DMS153 treated with DMSO at 0.1 percent for 48 hours (cell line): Measurements from ENCODE around the gene BBS9.
"Not testable (repeated sequence)": the region's sequence is repeated elsewhere in the genome, so short reads cannot be mapped to it uniquely, and the experiment has no call there.

ENCODE experiments used
- DNase-seq: peaks from one replicate; lab custom pipeline; 2025; ENCODE audit not compliant: unreplicated experiment; lab: John Stamatoyannopoulos, UW

BBS9 gene

GRCh38 chr7:33423646-33424020 lies 294.3 kb downstream of the BBS9 start:
- peak; percentile 65 for DNase-seq

- DNase-seq = no peak
Observed at GRCh38 chr7:33425395-33425794, 296.0 kb downstream of the BBS9 start.

GRCh38 chr7:33425929-33426678 lies 296.7 kb downstream of the BBS9 start:
- DNase-seq = no peak

- no peak for DNase-seq
Observed at GRCh38 chr7:33428415-33428814, 299.1 kb downstream of the BBS9 start.

- no peak for DNase-seq
Observed at GRCh38 chr7:33431543-33431942, 302.2 kb downstream of the BBS9 start.

- DNase-seq = no peak
Observed at GRCh38 chr7:33432821-33433220, 303.5 kb downstream of the BBS9 start.

GRCh38 chr7:33433357-33433756 lies 304.0 kb downstream of the BBS9 start:
- DNase-seq = no peak

- no peak for DNase-seq
Observed at GRCh38 chr7:33444511-33444910, 315.1 kb downstream of the BBS9 start.

- peak; percentile 98 for DNase-seq
Observed at GRCh38 chr7:33446551-33446950, 317.2 kb downstream of the BBS9 start.

GRCh38 chr7:33448035-33448434 lies 318.7 kb downstream of the BBS9 start:
- DNase-seq = no peak

GRCh38 chr7:33449847-33450246 lies 320.5 kb downstream of the BBS9 start:
- no peak for DNase-seq

- DNase-seq = no peak
Observed at GRCh38 chr7:33452805-33453502, 323.6 kb downstream of the BBS9 start.

- no peak for DNase-seq
Observed at GRCh38 chr7:33457039-33457438, 327.7 kb downstream of the BBS9 start.

- DNase-seq = no peak
Observed at GRCh38 chr7:33458581-33458980, 329.2 kb downstream of the BBS9 start.

GRCh38 chr7:33459340-33459751 lies 330.0 kb downstream of the BBS9 start:
- DNase-seq = peak; percentile 56

GRCh38 chr7:33463131-33463530 lies 333.8 kb downstream of the BBS9 start:
- no peak for DNase-seq

GRCh38 chr7:33466203-33466602 lies 336.8 kb downstream of the BBS9 start:
- DNase-seq = no peak

GRCh38 chr7:33471636-33472242 lies 342.4 kb downstream of the BBS9 start:
- DNase-seq = no peak

- no peak for DNase-seq
Observed at GRCh38 chr7:33472348-33473025, 343.1 kb downstream of the BBS9 start.

- no peak for DNase-seq
Observed at GRCh38 chr7:33477719-33478480, 348.5 kb downstream of the BBS9 start.

GRCh38 chr7:33484476-33484875 lies 355.1 kb downstream of the BBS9 start:
- not testable (repeated sequence) for DNase-seq
